Measurements from ENCODE around the gene EPS8L2.

GRCh38 chr11:701741-702461 is 4.1 kb upstream of the EPS8L2 start:
- TF ChIP-seq POLR2A (IDR thresholded peaks at IDR 0.05) (no peak), CTCF (IDR thresholded peaks at IDR 0.05) (no peak)

Measured in body of pancreas (tissue), 4 donors.